HG03354 (cell line): ENCODE data around the gene LAMA5.

ENCODE experiments used
- ATAC-seq: cut with Tn5 transposase; IDR thresholded peaks from one replicate; pipeline ENCODE4 v1.9.1; 2021; ENCODE audit warnings: mild to moderate bottlenecking; ENCODE audit not compliant: unreplicated experiment, poor library complexity, severe bottlenecking

The LAMA5 gene

GRCh38 chr20:62281161-62281933 is 85.8 kb downstream of the LAMA5 start:
- no peak for ATAC-seq

DNA sequence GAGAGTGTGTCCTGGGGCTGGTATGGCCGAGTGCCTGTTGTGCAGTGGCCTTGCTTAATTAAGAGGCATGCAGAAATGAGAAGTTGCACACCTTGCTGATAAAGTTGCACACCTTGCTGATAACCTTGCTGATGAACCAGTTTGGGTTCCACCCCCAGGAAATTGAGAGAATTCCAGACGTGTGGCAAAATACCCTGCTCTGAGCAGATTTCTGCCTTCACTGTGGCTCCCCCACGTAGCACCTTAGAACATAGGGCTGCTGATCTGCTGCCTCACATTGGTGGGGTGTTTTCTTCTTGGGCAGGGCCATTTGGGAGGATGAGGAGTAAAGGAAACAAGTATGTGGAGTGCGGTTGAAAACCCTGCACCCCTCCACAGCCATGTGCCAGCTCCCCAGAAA is 86.8 kb downstream of the LAMA5 start:
- ATAC-seq, result no peak

DNA sequence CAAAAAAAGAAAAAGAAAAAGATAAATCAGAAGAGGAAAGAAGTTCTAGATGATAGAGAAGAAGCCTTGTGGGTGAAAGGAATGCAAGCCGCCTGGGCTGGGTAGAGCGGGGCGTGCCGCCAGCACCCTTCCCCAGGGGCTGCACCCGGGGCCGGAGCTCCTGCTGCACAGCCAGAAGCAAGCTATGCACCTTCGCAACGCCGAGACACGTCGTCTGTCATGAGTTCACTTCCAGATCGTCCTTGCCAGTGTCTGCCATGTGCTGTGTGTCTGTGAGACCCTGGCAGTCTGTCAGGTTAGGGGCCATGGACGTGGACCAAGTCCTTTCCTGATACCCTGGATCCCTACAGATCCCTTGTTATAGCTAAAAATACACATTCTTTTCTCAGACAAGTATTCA is 89.9 kb downstream of the LAMA5 start:
- ATAC-seq, result no peak

DNA sequence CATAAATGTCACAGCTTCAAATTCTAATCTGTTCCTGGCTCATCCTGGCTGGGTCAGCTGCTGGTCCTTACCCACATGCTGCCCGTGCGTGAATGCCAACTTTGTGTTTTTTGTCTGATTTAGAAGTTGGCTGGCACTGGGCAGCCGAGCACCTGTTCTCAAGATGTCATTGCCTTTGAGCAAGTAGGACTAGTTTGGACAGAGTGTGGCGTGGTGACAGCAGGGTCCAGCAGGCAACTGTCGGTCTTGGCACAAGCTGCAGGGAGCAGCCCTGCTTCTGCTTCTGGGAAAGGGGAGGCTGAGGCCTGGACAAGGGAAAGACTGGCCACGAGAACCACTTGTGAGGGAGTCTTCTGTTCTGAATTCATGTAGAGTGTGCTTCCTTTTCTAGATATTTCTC is 90.7 kb downstream of the LAMA5 start:
- ATAC-seq, result no peak

DNA sequence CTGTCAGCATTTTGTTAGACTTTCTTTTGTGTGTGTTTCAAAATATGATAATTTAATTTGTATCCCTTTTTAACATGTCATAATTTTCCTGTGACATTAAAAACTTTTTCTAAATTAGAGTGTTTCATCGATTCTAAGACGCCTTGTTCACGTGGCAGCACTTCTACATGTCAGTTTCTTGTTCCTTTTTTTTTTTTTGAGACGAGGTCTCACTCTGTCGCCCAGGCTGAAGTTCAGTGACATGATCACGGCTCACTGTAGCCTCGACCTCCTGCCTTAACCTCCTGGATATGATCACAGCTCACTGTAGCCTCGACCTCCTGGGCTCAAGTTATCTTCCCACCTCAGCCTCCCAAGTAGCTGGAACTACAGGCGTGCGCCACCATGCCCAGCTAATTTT is 91.9 kb downstream of the LAMA5 start:
- no peak for ATAC-seq

DNA sequence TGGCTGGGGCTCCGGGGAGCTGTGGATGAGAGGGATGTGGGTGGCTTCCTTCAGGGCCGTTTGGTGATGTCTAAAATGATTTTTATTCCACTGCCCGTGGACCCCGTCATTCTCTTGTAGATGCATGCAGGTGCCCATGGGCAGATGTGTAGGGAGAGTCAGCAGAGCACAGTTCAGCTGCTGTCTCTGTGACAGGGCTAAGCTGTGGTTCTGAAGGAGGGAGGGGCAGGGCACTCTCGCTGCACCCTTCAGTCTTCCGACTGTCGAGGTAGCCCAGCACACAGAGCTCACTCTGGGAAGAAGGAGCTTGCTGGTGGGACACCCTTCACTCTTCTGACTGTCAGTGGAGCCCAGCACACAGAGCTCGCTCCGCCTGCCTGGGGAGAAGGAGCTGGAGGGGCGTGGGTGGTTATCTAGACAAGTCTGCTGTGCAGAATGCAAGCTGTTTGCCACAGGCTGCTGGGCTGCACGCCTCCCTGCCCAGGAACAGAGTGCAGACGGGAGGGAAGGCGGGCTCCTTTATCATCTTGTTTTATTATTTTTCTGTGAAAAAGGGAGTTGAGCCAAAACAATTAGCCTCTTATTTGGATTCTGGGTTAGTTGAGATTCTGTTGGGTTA is 92.7 kb downstream of the LAMA5 start:
- ATAC-seq, result no peak

GRCh38 chr20:62273416-62273815 is 93.7 kb downstream of the LAMA5 start:
- ATAC-seq, result no peak

DNA sequence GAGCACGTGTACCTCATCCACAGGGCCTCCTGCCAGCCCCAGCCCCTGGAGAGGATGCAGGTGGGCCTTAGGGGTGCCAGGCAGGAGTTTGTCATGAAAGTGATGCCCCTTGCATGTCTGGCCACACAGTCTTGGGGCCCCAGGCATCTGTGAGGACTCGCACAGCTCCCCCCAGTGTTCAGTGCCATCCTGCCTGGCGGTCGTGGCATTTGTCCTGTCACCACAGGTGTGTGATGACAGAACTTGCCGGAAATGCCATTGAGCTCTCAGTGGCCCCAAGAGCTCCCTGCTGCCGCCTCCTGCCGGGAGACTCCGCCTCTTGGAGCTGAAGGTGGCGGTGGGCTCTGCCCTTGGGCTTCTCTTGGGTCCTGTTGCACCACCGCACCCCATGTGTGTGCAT is 94.9 kb downstream of the LAMA5 start:
- ATAC-seq, result no peak

GRCh38 chr20:62269871-62270270 is 97.2 kb downstream of the LAMA5 start:
- ATAC-seq, result no peak

DNA sequence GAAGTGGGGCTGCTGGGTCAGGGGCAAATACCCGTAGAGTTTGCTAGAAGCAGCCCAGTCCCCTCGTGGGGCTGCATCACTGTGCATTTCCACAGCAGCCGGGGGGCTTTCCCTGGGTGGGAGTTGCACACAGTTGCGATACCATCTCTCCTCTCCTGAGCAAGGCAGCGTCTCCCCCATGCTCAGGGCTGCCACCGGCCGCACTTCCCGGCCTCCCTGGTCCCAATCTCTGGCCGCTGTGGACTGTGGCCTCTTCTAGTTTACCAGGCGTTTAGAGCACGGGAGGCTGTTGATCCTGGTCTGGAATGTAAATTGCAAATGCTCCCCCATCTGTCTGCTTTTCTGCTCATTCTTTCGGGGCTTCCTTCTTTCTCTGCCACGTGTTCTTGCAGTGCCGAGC is 97.7 kb downstream of the LAMA5 start:
- ATAC-seq, result no peak

- no peak for ATAC-seq
Measured at GRCh38 chr20:62268228-62268900, 98.7 kb downstream of the LAMA5 start.

DNA sequence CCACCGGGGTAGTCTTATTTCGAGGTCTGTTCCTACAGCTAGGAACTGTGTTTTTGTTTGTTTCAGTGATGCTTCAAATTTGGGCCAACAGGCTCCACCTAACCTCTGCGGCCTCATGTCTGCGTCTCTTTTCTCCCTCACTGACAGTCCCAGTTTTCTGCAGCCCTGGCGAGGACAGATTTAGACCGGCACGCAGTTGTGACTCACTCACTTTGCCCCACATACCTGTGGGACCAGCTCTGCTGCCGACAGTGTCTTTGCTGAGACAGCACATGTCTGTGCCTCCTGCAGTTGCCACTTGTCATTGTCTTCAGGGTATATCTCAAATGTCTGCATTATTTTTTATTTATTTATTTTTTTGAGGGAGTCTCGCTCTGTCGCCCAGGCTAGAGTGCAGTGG is 99.6 kb downstream of the LAMA5 start:
- ATAC-seq, result no peak

GRCh38 chr20:62266851-62267250 is 100.3 kb downstream of the LAMA5 start:
- no peak for ATAC-seq

DNA sequence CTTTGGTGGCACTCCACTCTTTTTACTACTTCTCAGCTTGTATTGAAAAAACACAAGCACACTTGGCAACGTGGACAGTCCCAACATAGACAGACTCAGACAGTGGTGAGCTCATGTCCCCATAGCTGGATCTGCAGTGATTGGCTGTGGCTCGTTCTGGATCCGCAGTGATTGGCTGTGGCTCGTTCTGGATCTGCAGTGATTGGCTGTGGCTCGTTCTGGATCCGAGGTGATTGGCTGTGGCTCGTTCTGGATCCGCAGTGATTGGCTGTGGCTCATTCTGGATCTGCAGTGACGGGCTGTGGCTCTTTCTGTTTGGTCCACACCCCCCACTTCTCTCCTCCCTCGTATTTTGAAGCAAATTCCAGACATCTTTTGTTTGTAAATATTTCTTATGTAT is 100.8 kb downstream of the LAMA5 start:
- ATAC-seq, result no peak

DNA sequence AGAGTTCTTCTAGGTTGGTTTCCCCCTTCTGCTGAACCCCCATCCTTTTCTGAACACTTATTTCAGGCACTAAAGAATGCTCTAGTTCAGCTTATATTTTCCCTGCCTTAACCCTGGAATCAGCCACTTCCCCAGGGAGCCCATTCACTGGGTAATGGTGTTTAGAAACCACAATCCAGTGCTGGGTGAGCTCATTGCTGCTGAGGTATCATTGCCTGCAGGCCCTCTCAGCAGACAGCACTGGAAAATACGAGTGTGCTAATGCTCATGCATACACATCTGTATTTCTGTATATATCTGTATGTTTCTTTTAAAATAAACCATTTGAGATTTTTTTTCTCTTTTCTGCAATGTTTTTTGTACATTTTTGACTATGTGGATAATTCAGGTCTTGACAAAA is 101.7 kb downstream of the LAMA5 start:
- no peak for ATAC-seq

DNA sequence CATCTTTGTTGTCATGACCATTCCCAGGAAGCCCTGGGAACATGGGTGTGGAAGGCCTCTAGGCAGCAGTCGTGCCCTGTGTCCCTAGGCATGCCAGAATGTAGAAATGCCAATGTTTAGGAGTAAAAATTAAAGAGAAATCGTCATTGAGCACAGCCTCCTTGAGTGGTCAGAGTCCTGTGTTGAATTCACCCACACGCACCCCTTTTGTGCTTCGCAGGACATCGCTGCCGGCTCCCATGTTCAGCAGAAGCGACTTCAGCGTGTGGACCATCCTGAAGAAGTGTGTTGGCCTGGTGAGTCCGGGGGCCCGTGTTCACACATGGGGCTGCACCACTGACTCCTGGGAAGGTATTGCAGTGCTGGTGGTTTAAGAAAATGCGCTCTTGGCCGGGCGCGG is 103.7 kb downstream of the LAMA5 start:
- ATAC-seq, result no peak

DNA sequence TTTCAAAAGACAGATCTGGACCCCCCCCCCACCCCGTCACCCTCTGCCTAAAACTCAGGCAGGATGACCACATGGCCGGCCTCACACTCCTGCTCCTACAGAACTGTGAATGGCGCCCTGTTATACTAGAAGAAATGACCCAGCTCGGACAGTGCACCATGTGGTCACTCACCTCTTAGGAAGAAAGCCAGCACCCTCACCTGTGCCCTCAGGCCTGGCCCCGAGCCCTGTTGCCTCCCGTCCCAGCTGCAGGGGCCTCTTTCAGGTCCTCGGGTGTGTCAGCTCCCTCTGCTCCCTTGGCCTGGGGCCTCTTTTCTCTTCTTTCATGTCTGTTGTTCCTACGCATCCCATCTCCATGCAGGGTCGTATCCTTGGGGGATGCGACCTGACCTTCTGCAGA is 105.0 kb downstream of the LAMA5 start:
- ATAC-seq, result no peak

- ATAC-seq, result no peak
Measured at GRCh38 chr20:62259294-62259565, 107.9 kb downstream of the LAMA5 start.
